Ectodermal cell (in vitro differentiated cells): ENCODE measurements around the gene RXRA.

Source experiments
- H3K27ac ChIP-seq: 2 replicates; pipeline ENCODE4 v1.7.0; 2013; ENCODE audit warnings: mild to moderate bottlenecking, low read depth, low read length; ENCODE audit not compliant: insufficient read depth, poor library complexity, severe bottlenecking
- H3K27me3 ChIP-seq: 2 replicates; pipeline ENCODE4 v1.7.0; 2013; ENCODE audit warnings: mild to moderate bottlenecking, low read length; ENCODE audit not compliant: insufficient read depth, control insufficient read depth, poor library complexity, severe bottlenecking
- H3K36me3 ChIP-seq: one replicate; pipeline ENCODE4 v1.7.0; 2013; ENCODE audit warnings: low read length; ENCODE audit not compliant: control insufficient read depth, insufficient read depth
- H3K4me1 ChIP-seq: one replicate; pipeline ENCODE4 v1.7.0; 2013; ENCODE audit warnings: low read length; ENCODE audit not compliant: control insufficient read depth, insufficient read depth
- H3K4me3 ChIP-seq: 2 replicates; pipeline ENCODE4 v1.7.0; 2013; ENCODE audit warnings: low read depth, low read length, control low read depth; ENCODE audit not compliant: insufficient read depth
- H3K9me3 ChIP-seq: 2 replicates; pipeline ENCODE4 v1.7.0; 2013; ENCODE audit warnings: mild to moderate bottlenecking, low read length, moderate library complexity; ENCODE audit not compliant: control insufficient read depth
- WGBS, 2 experiments: methylation state at CpG; one replicate each; pipeline ENCODE4 v1.1.7; 2013; ENCODE audit warnings: missing lambda C conversion rate in 2 of 2; 5-methylcytosine and 5-hydroxymethylcytosine counted together

The RXRA gene

GRCh38 chr9:134391319-134392231 is 65.3 kb downstream of the RXRA start:
- H3K27me3 ChIP-seq, result no peaks in the 10 kb centered on the region
- WGBS, 2 experiments, result 95% methylated on average over 35 of the region's 35 CpGs
- no peak overlapping the region for H3K27ac ChIP-seq
- H3K9me3 ChIP-seq, result no peaks in the 10 kb centered on the region
- peaks cover 5% of the 10 kb centered on the region for H3K4me1 ChIP-seq
- no peak overlapping the region for H3K4me3 ChIP-seq
- H3K36me3 ChIP-seq, result no peaks in the 10 kb centered on the region

GRCh38 chr9:134392900-134393299 is 66.6 kb downstream of the RXRA start:
- WGBS, 2 experiments, result 92 to 94% methylated on average over 12 of the region's 12 CpGs
- H3K27ac ChIP-seq, result no peak overlapping the region
- H3K36me3 ChIP-seq, result no peaks in the 10 kb centered on the region
- no peaks in the 10 kb centered on the region for H3K9me3 ChIP-seq
- H3K4me3 ChIP-seq, result no peak overlapping the region
- no peaks in the 10 kb centered on the region for H3K27me3 ChIP-seq
- H3K4me1 ChIP-seq, result peaks cover 5% of the 10 kb centered on the region

DNA sequence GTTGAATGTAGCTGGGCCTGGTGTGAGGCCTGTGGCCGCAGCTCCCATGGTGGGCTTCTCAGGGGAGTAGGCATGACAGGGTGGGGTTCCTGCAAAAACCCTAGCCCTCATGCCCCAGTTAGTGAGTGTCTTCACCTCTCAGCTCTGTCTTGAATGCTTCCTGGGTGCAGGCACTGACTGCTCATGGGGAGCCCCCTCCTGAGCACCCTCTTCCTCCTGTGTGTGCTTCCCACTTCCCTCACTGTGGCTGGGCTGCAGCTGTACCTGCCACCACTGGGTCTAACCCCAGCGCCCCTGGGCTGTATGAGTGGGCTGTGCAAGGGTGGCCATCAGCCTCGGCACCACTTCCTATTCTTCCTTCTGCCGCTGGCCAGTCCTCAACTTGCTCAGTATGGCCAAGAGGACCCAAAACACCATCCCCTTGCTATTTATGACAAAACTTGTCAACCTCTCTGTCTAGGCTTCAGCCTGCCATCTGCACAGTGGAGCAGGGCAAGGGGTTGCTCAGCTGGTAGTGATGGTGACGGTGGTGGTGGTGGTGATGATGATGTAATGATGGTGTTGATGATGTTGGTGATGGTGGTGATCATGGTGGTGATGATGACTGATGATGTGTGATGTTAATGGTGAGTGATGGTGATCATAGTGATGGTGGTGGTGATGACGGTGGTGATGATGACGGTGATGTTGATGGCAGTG is 67.5 kb downstream of the RXRA start:
- peaks cover 5% of the 10 kb centered on the region for H3K4me1 ChIP-seq
- no peaks in the 10 kb centered on the region for H3K9me3 ChIP-seq
- 96 to 97% methylated on average over 7 of the region's 7 CpGs for WGBS, 2 experiments
- no peak overlapping the region for H3K4me3 ChIP-seq
- H3K27ac ChIP-seq, result no peak overlapping the region
- no peaks in the 10 kb centered on the region for H3K27me3 ChIP-seq
- no peaks in the 10 kb centered on the region for H3K36me3 ChIP-seq

- no peaks in the 10 kb centered on the region for H3K27me3 ChIP-seq
- no peaks in the 10 kb centered on the region for H3K36me3 ChIP-seq
- H3K4me1 ChIP-seq, result no peaks in the 10 kb centered on the region
- no peak overlapping the region for H3K4me3 ChIP-seq
- H3K9me3 ChIP-seq, result no peaks in the 10 kb centered on the region
- WGBS, 2 experiments, result 93 to 94% methylated on average over 16 of the region's 16 CpGs
- no peak overlapping the region for H3K27ac ChIP-seq
Observed at GRCh38 chr9:134395002-134395517, 68.8 kb downstream of the RXRA start.

GRCh38 chr9:134395737-134396257 is 69.5 kb downstream of the RXRA start:
- no peaks in the 10 kb centered on the region for H3K4me1 ChIP-seq
- H3K36me3 ChIP-seq, result no peaks in the 10 kb centered on the region
- no peaks in the 10 kb centered on the region for H3K9me3 ChIP-seq
- no peak overlapping the region for H3K27ac ChIP-seq
- 84 to 85% methylated on average over 12 of the region's 12 CpGs for WGBS, 2 experiments
- H3K27me3 ChIP-seq, result no peaks in the 10 kb centered on the region
- no peak overlapping the region for H3K4me3 ChIP-seq

GRCh38 chr9:134396258-134396742 is 70.0 kb downstream of the RXRA start:
- Histone ChIP-seq H3K4me3 (no peak overlapping the region), H3K36me3 (no peaks in the 10 kb centered on the region), H3K27ac (no peak overlapping the region), H3K27me3 (no peaks in the 10 kb centered on the region), H3K4me1 (no peaks in the 10 kb centered on the region), H3K9me3 (no peaks in the 10 kb centered on the region)
- WGBS, 2 experiments, result 85 to 90% methylated on average over 18 of the region's 18 CpGs

DNA sequence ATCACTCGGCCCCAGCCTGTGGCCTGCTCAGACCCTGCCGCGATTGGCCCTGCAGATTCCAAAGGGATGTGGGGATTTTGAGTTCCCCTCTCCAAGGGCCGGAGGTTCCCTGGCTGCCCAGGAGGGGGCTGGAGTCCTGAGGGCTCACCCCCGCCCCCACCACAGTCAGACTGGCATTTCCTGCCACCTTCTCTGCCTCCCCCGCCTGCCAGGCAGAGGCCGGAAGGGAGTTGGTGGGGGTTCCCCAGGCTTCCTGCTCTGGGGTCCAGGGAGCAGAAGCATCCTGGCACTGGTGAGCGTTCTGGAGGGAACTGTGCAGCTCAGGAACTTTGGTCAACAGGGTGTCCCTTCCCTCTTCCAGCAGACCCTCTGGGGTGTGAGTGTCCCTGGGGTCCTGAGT is 70.6 kb downstream of the RXRA start:
- 83 to 87% methylated on average over 8 of the region's 8 CpGs for WGBS, 2 experiments
- no peak overlapping the region for H3K27ac ChIP-seq
- H3K4me1 ChIP-seq, result no peaks in the 10 kb centered on the region
- no peaks in the 10 kb centered on the region for H3K9me3 ChIP-seq
- no peaks in the 10 kb centered on the region for H3K27me3 ChIP-seq
- H3K4me3 ChIP-seq, result no peak overlapping the region
- no peaks in the 10 kb centered on the region for H3K36me3 ChIP-seq

- WGBS, 2 experiments, result 94% methylated on average over 5 of the region's 5 CpGs
- no peaks in the 10 kb centered on the region for H3K27me3 ChIP-seq
- no peaks in the 10 kb centered on the region for H3K9me3 ChIP-seq
- H3K4me1 ChIP-seq, result no peaks in the 10 kb centered on the region
- H3K27ac ChIP-seq, result no peak overlapping the region
- no peaks in the 10 kb centered on the region for H3K36me3 ChIP-seq
- no peak overlapping the region for H3K4me3 ChIP-seq
Observed at GRCh38 chr9:134398756-134399155, 72.5 kb downstream of the RXRA start.

DNA sequence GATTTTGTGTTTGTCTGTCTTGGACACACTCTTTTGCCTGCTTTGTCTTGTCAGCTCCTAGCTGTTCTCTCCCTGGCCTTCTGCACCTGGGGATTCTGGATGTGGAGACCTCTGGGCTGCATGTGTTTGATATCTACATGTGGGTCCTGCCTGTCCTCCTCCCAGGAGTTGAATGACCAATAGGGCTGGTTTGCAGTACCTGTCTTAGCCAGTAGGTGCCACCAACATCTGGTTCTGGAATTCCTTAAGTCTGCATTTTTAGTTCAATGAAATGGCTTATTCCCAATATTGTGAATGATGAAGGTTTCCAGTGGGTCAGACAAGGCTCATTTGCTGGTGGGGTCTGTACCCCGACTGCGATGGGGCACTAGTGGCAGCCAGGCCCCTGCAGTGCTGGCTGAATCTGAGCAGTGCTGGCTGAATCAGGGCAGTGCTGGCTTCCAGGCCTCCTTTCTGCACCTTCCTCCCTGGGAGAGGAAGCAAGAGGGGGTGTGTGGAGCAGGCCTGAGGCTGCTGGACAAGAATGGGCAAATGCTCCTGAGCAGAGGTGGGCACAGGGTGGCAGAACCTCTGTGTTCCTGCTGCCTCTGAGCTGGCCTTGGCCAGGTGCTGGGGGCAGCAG is 73.3 kb downstream of the RXRA start:
- H3K4me3 ChIP-seq, result no peak overlapping the region
- H3K9me3 ChIP-seq, result no peaks in the 10 kb centered on the region
- no peak overlapping the region for H3K27ac ChIP-seq
- 96 to 99% methylated on average over 2 of the region's 2 CpGs for WGBS, 2 experiments
- no peaks in the 10 kb centered on the region for H3K36me3 ChIP-seq
- H3K4me1 ChIP-seq, result no peaks in the 10 kb centered on the region
- H3K27me3 ChIP-seq, result no peaks in the 10 kb centered on the region
